DMS153 (cell line): ENCODE measurements around the gene GMNN.
"Not testable (repeated sequence)": the region's sequence is repeated elsewhere in the genome, so short reads cannot be mapped to it uniquely, and the experiment has no call there.

Experiments used
- DNase-seq: peaks from one replicate; lab custom pipeline; 2025; lab: John Stamatoyannopoulos, UW

Gene GMNN

DNA sequence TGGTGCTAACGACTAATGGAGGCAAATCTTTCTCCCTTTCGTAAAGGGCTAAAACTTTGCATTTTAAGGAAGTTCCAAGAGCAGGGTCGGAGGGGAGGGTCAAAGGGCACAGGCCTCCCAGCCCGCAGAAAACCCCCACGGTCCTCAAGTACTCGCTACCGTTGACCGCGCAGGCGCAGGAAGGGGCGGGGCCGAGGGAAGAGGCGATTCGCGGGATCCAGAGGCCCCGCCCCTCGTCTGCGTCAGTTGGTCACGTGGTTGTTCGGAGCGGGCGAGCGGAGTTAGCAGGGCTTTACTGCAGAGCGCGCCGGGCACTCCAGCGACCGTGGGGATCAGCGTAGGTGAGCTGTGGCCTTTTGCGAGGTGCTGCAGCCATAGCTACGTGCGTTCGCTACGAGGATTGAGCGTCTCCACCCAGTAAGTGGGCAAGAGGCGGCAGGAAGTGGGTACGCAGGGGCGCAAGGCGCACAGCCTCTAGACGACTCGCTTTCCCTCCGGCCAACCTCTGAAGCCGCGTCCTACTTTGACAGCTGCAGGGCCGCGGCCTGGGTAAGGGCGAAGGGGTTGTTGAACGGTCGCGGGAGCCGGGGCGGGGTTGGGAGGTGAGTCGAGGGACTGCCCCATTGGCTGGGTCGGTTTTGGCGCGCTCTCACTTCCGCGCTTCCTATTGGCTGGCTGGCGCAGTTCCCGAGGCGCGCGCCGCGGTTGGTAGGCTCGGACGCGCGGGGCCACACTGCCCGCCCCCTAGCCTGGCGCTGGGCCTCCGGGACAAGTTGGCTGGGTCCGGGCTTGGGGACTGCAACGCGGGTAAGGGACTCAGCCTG is at the start of gene GMNN:
Gene GMNN (plus strand): TSS at position 242 of the 824 bp plus-strand sequence. CDS start 2,310 bp downstream, outside the sequence.
- DNase-seq: peak; percentile 87

DNA sequence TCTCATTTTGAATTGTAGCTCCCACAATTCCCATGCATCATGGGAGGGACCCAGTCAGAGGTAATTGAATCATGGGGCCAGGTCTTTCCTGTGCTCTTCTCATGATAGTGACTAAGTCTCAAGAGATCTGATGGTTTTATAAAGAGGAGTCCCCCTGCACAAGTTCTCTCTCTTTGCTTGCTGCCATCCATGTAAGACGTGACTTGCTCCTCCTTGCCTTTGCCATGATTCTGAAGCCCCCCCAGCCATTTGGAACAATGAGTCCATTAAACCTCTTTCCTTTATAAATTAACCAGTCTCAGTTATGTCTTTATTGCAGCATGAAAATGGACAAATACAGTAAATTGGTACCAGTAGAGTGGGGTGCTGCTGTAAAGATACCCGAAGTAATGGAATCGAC is 44.1 kb upstream of the GMNN start:
- DNase-seq: not testable (repeated sequence)

DNA sequence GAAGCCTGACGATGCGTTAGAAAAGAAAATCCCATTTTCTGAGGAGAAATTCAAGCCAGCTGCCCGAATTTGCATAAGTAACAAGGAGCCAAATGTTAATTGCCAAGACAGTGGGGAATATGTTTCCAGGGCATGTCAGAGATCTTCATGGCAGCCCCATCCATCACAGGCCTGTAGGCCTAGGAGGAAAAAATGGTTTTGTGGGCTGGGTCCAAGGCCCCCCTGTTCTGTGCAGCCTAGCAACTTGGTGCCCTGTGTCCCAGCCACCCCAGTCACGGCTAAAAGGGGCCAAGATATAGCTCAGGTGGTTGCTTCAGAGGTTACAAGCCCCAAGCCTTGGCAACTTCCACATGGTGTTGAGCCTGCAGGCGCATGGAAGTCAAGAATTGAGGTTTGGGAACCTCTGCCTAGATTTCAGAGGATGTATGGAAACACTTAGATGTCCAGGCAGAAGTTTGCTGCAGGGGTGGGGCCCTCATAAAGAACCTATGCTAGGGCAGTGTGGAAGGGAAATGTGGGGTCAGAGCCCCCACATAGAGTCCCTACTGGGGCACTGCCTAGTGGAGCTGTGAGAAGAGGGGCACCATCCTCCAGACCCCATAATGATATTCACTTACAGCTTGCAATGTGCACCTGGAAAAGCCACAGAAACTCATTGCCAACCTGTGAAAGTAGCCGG is 43.1 kb upstream of the GMNN start:
- not testable (repeated sequence) for DNase-seq

DNA sequence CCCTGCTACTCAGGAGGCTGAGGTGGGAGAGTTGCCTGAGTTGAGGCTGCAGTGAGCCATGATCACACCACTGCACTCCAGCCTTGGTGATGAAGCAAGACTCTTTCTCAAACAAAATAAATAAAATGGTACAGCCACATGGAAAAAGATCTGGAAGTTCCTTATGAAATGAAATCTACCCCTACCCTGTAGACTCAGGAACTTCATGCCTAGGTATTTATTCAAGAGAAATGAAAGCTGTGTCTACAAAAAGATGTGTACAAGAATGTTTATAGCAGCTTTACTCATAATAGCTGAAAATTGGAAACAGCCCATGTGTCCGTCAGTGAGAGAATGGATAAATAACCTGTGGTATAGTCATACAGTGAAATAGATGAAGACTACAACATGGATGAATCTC is 40.6 kb upstream of the GMNN start:
- no peak for DNase-seq

DNA sequence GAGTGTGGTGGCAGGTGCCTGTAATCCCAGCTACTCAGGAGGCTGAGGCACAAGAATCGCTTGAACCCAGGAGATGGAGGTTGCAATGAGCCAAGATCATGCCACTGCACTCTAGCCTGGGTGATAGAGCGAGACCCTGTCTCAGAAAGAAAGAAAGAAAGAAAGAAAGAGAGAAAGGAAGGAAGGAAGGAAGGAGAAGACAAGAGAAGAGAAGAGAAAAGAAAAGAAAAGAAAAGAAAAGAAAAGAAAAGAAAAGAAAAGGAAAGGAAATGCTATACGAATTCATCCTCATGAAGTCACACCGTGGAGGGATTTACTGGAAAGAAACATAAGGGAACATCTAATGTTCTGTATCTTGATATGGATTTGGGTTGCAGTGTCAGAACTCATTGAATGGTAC is 40.0 kb upstream of the GMNN start:
- not testable (repeated sequence) for DNase-seq

DNA sequence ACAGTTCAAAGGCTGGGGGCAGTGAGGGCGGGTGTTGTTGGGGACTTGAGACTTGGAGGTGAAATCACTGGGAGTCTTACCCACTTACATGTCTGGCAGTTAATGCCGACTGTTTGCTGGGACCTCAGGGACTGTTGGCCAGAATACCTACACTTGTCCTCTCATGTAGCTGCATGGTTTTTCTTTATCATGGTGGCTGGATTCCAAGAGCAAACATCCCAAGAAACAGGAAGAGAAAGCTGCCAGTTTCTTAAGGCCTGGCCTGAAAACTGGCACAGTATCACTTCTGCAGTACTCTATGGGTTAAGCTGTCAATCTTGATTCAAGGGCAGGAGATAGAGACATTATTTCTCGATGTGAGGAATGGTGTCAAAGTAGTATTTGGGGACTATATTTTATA is 36.0 kb upstream of the GMNN start:
- no peak for DNase-seq

DNA sequence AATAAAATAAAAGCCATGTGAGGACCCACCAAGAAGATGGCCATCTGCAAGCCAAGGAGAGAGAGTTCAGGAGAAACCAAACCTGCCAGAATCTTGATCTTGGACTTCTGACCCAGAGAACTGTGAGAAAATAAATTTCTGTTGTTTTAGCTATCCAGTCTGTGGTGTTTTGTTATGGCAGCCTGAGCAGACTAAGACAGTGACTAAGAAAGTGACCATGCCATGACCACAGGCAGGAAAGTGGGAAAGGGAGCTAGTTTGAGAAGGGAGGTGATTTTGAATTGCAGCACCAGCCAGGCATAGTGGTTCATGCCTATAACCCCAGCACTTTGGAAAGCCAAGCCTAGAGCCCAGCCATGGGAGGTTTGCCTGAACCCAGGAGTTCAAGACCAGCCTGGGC is 33.9 kb upstream of the GMNN start:
- no peak for DNase-seq

DNA sequence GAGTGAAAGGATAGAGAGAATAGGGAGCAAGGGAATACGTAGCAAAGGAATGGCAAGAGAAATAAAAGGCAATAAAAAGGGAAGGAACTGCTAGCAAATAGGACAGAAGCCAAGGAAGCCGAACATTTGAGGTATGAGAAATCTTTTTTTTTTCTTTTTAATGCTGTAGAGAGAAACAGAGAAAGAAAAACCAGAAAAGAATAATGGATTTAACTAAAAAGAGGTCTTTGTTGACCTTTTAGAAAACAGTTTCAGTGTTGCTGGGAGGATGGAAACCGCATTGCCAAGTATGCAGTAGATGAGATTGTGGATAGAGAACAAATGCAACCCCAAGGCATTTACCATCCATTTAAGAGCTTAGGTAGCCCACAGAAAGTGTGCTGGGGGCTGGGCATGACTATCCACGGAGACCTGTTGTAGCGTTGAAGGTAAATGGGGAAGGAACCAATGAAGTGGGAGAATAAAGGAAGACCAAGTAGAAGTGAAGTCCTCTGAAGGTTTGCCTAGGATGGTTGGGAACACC is 32.5 kb upstream of the GMNN start:
- DNase-seq: no peak

DNA sequence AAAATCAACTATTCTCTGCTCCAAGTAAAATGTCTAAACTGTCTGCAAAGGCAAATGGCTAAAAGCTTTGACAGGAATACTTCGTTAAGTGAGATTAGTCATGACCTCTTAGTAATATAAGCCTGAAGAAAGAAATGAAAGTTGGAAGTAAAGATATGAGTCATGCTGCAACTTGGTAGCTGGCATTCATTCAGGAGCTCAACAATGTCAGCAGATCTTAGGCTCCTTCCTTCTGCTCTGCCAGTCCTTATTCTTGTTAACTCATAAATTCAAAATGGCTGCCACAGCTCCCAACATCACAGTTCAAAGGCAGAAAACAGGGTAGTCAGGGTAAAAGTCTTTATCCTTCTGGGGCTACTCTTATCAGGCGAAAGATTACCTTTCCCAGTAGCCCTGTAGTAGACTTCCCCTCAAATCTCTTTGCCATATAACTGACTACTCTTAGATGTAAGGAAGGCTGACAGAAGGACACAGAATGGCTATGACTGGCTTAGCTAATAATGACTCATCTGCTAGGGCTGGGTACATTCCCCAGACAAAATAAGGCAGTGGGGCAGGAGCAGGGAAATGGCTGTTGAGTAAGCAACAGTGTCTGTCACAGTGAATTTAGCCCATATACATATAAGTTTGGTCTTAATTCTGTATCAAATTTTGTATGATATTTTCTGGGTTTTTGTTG is 31.3 kb upstream of the GMNN start:
- DNase-seq: no peak

DNA sequence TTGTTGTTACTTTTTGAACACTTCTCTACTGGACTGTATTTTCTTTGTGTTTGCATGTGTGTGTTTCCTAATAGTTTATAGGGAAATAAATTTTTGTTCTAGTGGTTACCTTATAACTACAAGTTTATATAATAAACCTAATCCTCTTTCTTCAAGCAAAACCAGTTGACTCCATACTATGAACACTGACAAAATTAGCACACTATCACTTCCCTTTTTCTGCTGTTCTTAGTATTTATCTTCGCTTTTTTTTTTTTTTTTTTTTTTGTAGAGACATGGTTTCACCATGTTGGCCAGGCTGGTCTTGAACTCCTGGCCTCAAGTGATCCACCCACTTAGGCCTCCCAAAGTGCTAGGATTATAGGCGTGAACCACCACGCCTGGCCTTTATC is 30.8 kb upstream of the GMNN start:
- no peak for DNase-seq

DNA sequence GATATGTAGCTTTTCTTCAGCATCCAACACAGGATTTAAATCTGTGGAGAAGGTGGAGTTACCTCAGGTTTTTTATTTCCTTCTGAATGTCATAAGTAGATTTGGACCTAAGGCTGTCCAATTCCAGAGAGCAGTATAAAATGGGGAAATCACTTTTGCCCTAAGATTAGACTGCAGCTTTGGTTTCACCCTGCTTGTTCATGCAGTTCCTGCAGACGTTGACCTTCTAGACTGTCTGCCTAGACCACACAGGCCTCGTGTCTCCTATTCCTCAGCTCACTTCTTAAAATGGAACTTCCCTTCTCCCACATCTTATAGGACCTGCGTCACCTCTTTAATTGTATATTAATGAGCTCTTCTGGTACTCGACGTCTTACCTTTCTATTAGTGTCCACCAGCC is 29.8 kb upstream of the GMNN start:
- no peak for DNase-seq

DNA sequence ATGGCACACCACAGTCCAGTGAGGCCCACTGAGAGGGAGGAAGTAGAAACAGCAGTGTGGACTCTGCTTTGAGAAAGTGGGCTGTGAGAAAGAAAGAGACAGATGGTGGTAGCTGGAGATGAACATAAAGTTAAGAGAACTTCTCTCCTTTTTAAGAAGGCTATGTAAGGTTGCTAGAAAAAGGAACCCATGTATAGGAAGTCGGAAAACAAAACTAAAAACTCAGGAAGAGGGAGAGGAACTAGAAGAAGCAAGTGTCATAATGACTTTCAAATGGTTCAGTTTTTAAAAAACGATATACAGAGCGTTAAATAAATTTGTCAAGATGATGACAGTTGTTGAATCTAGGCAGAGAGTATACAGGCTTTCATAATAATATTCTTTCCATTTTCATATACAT is 25.4 kb upstream of the GMNN start:
- no peak for DNase-seq

DNA sequence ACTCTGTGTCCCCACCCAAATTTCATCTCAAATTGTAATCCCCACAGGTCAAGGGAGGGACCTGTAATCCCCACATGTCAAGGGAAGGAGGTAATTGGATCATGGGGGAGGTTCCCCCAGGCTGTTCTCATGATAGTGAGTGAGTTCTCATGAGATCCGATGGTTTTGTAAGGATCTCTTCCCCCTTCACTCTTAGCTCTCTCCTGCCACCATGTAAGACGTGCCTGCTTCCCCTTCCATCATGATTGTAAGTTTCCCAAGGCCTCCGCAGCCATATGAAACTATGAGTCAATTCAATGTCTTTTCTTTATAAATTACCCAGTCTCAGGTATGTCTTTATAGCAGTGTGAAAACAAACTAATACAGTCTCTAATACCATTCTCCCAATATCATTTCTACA is 23.9 kb upstream of the GMNN start:
- DNase-seq: not testable (repeated sequence)

DNA sequence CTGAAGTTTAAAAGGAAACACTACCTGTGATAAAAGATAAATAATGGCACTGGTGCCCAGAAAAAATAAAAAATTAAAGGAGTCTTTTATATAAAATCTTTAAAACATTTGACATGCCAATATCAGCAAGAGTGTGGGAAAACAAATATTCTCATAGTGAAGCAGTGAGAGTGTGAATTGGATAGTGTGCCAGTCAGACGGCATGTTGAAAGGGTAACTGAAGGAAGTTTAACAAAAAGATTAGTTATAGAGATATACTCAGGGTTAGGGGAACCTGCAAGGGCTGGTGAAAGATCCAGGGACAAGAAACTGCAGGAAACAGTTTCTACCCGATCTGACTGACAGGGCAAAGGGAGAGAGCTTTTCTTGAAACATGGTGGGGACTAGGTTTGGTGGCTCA is 22.2 kb upstream of the GMNN start:
- DNase-seq: no peak

DNA sequence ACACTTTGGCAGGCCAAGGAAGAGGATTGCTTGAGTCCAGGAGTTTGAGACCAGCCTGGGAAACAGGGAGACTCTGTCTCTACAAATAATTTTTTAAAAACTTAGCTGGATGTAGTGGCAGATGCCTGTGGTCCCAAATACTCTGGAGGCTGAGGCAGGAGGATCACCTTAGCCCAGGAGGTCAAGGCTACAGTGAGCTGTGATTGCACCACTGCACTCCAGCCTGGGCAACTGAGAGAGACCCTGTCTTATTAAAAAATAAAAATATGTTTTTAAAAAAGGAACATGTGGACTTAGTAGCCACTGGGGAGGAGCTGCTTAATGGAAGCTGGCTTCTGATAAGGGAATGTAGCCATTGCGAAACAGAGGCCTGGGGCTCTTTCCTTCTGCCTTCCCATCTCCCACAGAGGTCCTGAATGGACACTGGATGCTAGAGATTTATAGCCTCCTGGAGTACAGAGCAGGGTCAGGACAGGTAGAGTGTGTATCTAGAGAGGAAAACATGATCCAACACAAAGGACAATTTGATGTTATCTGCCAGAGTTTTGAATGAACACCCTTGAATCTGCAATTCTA is 21.7 kb upstream of the GMNN start:
- DNase-seq: no peak

DNA sequence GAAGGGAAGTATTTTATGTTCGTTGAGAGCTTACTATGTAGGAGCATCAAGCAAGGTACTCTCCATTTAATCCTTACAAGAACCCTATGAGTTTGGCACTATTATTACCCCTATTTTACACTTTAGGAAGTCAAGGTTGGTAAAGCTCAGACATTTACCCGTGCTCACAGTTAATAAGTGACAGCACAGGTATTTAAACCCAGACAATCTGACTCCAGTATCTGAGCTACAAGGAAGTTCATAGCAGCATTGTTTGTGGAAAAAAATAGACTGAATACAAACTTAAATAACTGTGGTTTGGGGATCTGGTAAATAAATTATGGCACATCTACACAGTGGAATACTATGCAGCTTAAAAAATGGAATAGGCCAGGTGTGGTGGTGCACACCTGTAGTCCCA is 21.2 kb upstream of the GMNN start:
- no peak for DNase-seq

DNA sequence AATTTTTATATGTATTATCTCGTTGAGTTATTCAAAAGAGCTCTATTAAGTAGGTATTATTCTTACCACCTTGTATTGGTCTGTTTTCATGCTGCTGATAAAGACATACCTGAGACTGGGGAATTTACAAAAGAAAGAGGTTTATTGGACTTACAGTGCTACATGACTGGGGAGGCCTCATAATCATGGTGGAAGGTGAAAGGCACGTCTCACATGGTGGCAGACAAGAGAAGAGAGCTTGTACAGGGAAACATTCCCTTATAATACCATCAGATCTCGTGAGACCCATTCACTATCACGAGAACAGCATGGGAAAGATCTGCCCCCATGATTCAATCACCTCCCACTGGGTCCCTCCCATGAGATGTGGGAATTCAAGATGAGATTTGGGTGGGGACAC is 20.4 kb upstream of the GMNN start:
- not testable (repeated sequence) for DNase-seq

DNA sequence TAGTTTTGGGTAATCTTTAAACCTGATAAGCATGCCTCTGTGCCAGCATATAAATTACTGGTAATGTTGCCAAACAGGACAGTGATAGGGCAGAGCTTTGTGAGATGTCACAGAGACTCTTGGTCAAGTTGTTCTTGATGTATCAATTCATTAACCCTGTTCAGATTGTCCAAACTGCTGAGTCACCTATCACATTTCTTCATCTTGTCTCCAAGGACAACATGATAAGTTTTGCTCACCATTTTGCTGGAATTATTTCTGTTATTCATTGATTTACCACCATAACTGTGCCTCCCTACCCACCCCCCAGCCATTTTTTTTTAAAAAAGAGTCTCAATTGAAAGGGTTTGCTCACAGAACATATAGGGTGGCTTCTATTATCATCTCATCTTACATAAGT is 19.5 kb upstream of the GMNN start:
- DNase-seq: no peak

DNA sequence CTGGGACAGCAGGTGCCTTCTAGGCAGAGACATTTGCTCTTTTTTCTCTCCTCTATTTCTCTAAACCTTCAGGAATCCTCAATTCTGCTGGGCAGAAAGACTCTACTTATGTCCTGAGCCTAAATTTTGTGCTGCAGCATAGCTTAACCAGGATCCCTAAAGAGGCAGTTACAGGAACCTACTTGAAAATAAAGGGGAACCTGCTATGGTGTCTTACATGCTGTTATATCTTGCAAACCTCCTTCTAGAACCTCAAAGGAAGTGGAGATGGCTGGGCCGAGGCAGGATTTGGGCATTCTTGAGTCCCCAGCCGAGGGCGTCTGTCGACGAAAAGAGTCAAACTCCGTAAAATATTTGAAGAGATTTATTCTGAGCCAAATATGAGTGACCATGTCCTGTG is 17.1 kb upstream of the GMNN start:
- no peak for DNase-seq

DNA sequence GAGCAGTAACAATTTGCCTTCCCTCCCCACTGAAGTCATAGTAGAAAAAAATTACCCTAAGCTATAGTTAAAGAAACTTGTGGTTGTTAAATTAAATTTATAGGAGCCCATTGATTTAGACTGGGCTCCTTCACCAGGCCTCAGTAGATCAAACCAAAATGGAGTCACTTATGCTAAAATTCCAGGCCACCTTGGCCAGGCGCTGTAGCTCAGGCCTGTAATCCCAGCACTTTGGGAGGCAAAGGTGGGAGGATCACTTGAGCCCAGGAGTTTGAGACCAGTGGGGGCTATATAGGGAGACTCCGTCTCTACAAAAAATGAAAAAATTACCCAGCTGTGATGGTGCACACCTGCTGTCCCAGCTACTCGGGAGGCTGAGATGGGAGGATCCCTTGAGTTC is 15.0 kb upstream of the GMNN start:
- DNase-seq: no peak

DNA sequence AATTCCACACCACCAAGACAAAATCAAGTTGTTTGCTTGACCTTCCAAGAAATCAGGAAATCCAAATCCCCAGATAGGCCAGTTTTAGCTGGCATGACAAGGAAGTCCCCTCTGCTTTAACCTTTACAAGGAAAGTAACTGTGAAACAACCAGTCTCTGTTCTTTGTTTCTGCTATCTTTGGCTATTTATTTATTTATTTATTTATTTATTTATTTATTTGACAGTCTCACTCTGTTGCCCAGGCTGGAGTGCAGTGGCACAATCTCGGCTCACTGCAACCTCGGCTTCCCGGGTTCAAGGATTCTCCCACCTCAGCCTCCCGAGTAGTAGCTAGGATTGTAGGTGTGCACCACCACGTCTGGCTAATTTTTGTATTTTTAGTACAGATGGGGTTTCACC is 14.5 kb upstream of the GMNN start:
- DNase-seq: no peak

DNA sequence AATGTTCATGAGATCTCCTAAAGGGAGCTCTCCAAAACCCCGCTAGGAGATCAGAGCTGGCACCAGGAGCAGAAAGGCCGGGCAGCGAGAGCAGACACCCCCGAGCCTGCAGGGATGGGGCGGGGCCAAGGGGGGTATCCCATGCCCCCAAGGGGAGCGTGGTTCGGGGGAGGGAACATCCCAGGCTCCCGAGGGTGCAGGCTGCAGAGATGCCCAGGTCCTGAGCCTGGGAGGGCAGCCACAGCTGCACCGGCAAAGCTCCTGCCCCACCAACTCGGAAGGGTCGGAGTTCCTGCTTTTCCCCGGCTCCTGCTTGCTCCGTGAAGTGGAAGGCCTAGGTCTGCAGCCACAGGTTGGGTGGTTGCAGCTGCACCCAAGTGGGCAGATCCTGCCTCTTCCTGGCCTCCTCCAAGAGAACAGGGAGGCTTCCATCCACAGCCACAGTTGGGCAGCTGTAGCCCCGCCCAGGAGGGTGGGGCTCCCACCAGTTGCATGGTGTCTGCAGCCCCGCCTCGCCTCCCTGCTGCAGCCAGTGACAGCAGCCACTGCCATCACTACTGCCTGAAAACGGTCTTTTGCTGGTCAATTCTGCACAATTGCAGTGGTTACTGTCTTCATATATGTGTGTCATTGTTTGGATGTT is 13.4 kb upstream of the GMNN start:
- no peak for DNase-seq
